Body of pancreas (tissue), 4 donors: ENCODE results near the gene SPDYE9.
"Not testable (repeated sequence)": the region's sequence is repeated elsewhere in the genome, so short reads cannot be mapped to it uniquely, and the experiment has no call there.

Experiments
- POLR2A ChIP-seq, 3 donors: fragments of 450-650 bp; IDR thresholded peaks; one replicate each; pipeline ENCODE4 v1.6.1; 2016; ENCODE audit warnings: antibody characterized with exemption in 3 of 3, mild to moderate bottlenecking in 2 of 3
- TF ChIP-seq, protein P1 (sequence below), 7 experiments: fragments of 450-650 bp in 4 of 7; fragments of 200-600 bp in 3 of 7; sonication (generic) in 3 of 7; IDR thresholded peaks; one replicate each; pipeline ENCODE4 v1.5.1; 2016 to 2019; ENCODE audit warnings: antibody characterized with exemption in 7 of 7

DNA sequence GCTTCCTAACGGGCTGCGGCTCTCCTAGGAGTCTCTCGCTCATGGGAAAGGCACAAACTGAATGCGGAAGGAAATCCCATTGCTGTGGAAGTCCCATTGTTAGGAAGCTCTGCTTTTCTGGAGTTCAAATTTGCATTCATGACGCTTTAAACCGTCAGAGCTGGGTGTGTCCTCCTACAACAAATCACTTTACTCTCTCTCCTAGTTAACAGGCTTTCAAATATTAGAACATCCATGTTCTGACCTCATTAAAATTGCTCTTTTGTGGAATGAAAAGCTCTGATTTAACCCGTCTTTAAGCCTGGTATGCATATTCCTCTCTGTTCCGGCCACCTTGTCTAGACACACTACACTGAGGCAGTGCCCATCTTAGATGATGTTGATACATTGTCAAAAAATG, 56.2 kb downstream of the SPDYE9 start, which contains the start of gene SPDYE8:
- TF ChIP-seq, protein P1, sequence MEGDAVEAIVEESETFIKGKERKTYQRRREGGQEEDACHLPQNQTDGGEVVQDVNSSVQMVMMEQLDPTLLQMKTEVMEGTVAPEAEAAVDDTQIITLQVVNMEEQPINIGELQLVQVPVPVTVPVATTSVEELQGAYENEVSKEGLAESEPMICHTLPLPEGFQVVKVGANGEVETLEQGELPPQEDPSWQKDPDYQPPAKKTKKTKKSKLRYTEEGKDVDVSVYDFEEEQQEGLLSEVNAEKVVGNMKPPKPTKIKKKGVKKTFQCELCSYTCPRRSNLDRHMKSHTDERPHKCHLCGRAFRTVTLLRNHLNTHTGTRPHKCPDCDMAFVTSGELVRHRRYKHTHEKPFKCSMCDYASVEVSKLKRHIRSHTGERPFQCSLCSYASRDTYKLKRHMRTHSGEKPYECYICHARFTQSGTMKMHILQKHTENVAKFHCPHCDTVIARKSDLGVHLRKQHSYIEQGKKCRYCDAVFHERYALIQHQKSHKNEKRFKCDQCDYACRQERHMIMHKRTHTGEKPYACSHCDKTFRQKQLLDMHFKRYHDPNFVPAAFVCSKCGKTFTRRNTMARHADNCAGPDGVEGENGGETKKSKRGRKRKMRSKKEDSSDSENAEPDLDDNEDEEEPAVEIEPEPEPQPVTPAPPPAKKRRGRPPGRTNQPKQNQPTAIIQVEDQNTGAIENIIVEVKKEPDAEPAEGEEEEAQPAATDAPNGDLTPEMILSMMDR (IDR thresholded peaks at IDR 0.05): not testable (repeated sequence)
- not testable (repeated sequence) for TF ChIP-seq POLR2A (IDR thresholded peaks at IDR 0.05)
